Measurements from ENCODE around the gene LDHAL6A. TPM values are rescaled to one million over a fixed set of nuclear protein-coding genes. Genes with fewer than 3 reads are reported as not detected.

Gene LDHAL6A
- polyA plus RNA-seq, 2 of the 4 experiments (the other 2 are of a cell fraction) = not detected

DNA sequence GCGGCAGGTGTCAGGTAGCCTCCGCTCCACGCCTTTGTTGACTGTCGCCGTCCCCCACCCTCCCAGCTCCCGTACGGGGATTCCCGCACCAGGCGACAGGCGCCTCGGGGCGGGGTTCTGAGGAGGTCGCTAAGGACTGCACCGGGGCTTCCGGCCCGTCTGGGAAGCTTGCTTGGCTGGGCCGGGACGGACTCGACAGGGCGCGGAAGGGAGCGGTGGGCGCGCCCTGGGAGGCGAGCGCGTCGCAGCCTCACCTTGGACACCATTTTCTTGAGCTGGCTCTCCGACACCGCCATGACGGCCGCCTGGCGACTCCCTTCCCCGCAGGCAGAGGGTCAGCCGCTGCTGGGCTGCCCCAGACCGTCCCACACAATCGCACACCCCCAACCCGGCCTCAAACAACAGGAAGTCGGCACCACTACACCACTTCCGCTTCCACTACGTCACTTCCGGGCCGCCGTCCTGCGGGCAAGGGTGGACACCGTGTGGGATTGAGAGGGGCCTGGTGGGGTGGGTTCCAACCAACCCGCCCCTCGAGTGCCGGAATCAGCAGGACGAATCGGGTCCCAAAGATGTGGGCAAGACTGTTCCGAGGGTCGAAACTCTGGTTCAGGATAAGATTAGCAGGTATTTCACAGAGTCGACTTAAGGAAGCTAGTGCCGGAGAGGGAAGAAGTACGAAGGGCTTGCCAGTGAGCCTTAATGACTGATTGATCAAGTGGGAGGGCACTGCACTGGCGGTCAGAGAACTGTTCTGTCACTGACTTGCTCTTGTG lies 71.1 kb downstream of the LDHAL6A start, which contains the start of gene TSG101:
TSS of gene TSG101 (minus strand) at position 422 of the 776 bp plus-strand sequence. CDS start at position 296, 126 bp downstream.
- H3K4me1 ChIP-seq = peaks cover 46% of the 10 kb centered on the region
- 2% methylated on average over 34 of the region's 57 CpGs for WGBS (ENCODE audit: missing lambda C conversion rate)
- ChIA-PET POLR2A (interaction anchor here (0.5 to 1.9 kb wide), 24 partner anchors 9 to 422 kb away, joined by 3 to 14 read pairs (median 4); partner anchors contain the start of genes GTF2H1, LDHA, SPTY2D1 and UEVLD), CTCF (interaction anchor here (1.0 to 2.1 kb wide), 8 partner anchors 8 to 411 kb away, joined by 3 to 7 read pairs (median 4); no protein-coding TSS in a partner anchor)
- DNase-seq (ENCODE audit: low read depth in 1 of 2, low spot score in 1 of 2) (peak; percentile 93 to 97), ATAC-seq (peak; percentile 97 to 98), FAIRE-seq (no peak)
- H3K27ac ChIP-seq = peak within 1 kb of the TSS; percentile 92 to 96
- H3K4me3 ChIP-seq = peak within 1 kb of the TSS; percentile 81
- peak within 1 kb of the TSS; percentile 88 for H3K4me2 ChIP-seq
- no peaks in the 10 kb centered on the region for H3K9me3 ChIP-seq
- TF ChIP-seq TFCP2L1 (CRISPR knock-in tag; IDR thresholded peaks at IDR 0.05) (peak; percentile 75; the same call in 1 of the 2 replicates), KDM5A (IDR thresholded peaks at IDR 0.05) (0 out of 2 replicates have a peak, but pooled peaks have one; percentile 37), JUN (IDR thresholded peaks at IDR 0.05) (peak; percentile 76 to 97; a peak in 4 of 5 replicates), EHF (CRISPR knock-in tag; IDR thresholded peaks at IDR 0.05) (no peak), EP300 (IDR thresholded peaks at IDR 0.05) (0 out of 5 replicates have a peak, but pooled peaks of 1 of the 2 experiments have one; percentile 9), POLR2A (IDR thresholded peaks at IDR 0.05; ENCODE audit: low read length) (peak; percentile 91), PHF8 (IDR thresholded peaks at IDR 0.05; ENCODE audit: borderline replicate concordance, low read depth) (peak; percentile 97), MYC (IDR thresholded peaks at IDR 0.05; ENCODE audit: borderline replicate concordance, low read length) (peak; percentile 35; the same call in 1 of the 2 replicates), SMC3 (IDR thresholded peaks at IDR 0.05) (peak; percentile 23; the same call in 1 of the 3 replicates), KDM1A (IDR thresholded peaks at IDR 0.05; ENCODE audit: low read depth) (no peak), ZFP36 (IDR thresholded peaks at IDR 0.05; ENCODE audit: borderline replicate concordance, partially characterized antibody) (no peak), GATA3 (IDR thresholded peaks at IDR 0.05; ENCODE audit: borderline replicate concordance) (peak; percentile 44; the same call in 1 of the 2 replicates)
- TF ChIP-seq, protein P1, sequence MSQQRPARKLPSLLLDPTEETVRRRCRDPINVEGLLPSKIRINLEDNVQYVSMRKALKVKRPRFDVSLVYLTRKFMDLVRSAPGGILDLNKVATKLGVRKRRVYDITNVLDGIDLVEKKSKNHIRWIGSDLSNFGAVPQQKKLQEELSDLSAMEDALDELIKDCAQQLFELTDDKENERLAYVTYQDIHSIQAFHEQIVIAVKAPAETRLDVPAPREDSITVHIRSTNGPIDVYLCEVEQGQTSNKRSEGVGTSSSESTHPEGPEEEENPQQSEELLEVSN (IDR thresholded peaks at IDR 0.05; ENCODE audit: borderline replicate concordance, low read depth) = no peak
- TF ChIP-seq, protein P2, sequence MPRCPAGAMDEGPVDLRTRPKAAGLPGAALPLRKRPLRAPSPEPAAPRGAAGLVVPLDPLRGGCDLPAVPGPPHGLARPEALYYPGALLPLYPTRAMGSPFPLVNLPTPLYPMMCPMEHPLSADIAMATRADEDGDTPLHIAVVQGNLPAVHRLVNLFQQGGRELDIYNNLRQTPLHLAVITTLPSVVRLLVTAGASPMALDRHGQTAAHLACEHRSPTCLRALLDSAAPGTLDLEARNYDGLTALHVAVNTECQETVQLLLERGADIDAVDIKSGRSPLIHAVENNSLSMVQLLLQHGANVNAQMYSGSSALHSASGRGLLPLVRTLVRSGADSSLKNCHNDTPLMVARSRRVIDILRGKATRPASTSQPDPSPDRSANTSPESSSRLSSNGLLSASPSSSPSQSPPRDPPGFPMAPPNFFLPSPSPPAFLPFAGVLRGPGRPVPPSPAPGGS (IDR thresholded peaks at IDR 0.05) = peak; percentile 95
- TF ChIP-seq, protein P3, sequence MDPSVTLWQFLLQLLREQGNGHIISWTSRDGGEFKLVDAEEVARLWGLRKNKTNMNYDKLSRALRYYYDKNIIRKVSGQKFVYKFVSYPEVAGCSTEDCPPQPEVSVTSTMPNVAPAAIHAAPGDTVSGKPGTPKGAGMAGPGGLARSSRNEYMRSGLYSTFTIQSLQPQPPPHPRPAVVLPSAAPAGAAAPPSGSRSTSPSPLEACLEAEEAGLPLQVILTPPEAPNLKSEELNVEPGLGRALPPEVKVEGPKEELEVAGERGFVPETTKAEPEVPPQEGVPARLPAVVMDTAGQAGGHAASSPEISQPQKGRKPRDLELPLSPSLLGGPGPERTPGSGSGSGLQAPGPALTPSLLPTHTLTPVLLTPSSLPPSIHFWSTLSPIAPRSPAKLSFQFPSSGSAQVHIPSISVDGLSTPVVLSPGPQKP (IDR thresholded peaks at IDR 0.05; ENCODE audit: low read depth, low read length) = peak; percentile 66; the same call in 1 of the 2 replicates
- TF ChIP-seq, protein P4, sequence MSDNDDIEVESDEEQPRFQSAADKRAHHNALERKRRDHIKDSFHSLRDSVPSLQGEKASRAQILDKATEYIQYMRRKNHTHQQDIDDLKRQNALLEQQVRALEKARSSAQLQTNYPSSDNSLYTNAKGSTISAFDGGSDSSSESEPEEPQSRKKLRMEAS (IDR thresholded peaks at IDR 0.05) = peak; percentile 89
- TF ChIP-seq, protein P5, sequence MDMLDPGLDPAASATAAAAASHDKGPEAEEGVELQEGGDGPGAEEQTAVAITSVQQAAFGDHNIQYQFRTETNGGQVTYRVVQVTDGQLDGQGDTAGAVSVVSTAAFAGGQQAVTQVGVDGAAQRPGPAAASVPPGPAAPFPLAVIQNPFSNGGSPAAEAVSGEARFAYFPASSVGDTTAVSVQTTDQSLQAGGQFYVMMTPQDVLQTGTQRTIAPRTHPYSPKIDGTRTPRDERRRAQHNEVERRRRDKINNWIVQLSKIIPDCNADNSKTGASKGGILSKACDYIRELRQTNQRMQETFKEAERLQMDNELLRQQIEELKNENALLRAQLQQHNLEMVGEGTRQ (IDR thresholded peaks at IDR 0.05) = 0 out of 2 replicates have a peak, but pooled peaks have one; percentile 1

DNA sequence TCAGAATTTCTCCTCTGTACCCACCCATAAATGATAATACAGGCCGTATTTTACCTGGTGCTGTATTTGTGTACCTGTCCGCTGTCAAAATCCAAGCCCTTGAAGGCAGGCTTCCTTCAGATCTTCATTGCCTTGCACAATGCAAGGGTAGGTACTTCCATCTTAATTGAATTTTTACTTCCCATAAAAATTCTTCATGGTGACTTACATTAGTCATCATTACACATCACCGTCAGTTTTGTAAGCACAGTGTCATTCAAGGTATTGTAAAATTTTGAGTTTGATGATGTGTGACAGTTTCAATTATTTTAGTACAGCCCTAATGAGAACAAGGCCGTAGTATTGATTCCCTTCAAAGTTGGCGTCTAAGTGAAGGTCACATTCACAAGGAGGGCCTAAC lies 71.9 kb downstream of the LDHAL6A start:
- H3K4me3 ChIP-seq = peak overlapping the region; percentile 81
- ChIA-PET POLR2A (interaction anchor here (0.7 to 1.9 kb wide), 10 partner anchors 8 to 194 kb away, joined by 3 to 14 read pairs (median 4); partner anchors contain the start of genes LDHA and SPTY2D1), CTCF (interaction anchor here (1.0 to 2.1 kb wide), 5 partner anchors 8 to 272 kb away, joined by 3 to 7 read pairs (median 3); no protein-coding TSS in a partner anchor)
- no peak for TF ChIP-seq POLR2A (IDR thresholded peaks at IDR 0.05; ENCODE audit: low read length)
- no peak for TF ChIP-seq ZSCAN20 (CRISPR knock-in tag; IDR thresholded peaks at IDR 0.05)
- no peak for TF ChIP-seq BHLHE40 (IDR thresholded peaks at IDR 0.05; ENCODE audit: low read depth, low read length)
- no peak for TF ChIP-seq HOXB13 (CRISPR knock-in tag; IDR thresholded peaks at IDR 0.05; ENCODE audit: low read depth)
- TF ChIP-seq CEBPB (IDR thresholded peaks at IDR 0.05) = peak in 1 of 2 experiments; percentile 18; a peak in 1 of 4 replicates
- TF ChIP-seq FOSL2 (IDR thresholded peaks at IDR 0.05) = no peak
- peak; percentile 70 for TF ChIP-seq FOSL2 (CRISPR knock-in tag; IDR thresholded peaks at IDR 0.05)
- TF ChIP-seq, protein P6, sequence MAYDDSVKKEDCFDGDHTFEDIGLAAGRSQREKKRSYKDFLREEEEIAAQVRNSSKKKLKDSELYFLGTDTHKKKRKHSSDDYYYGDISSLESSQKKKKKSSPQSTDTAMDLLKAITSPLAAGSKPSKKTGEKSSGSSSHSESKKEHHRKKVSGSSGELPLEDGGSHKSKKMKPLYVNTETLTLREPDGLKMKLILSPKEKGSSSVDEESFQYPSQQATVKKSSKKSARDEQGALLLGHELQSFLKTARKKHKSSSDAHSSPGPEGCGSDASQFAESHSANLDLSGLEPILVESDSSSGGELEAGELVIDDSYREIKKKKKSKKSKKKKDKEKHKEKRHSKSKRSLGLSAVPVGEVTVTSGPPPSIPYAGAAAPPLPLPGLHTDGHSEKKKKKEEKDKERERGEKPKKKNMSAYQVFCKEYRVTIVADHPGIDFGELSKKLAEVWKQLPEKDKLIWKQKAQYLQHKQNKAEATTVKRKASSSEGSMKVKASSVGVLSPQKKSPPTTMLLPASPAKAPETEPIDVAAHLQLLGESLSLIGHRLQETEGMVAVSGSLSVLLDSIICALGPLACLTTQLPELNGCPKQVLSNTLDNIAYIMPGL (CRISPR knock-in tag; IDR thresholded peaks at IDR 0.05; ENCODE audit: borderline replicate concordance) = no peak
- TF ChIP-seq MAZ (IDR thresholded peaks at IDR 0.05; ENCODE audit: borderline replicate concordance, low read depth, low read length) = no peak
- no peak for TF ChIP-seq MAFK (IDR thresholded peaks at IDR 0.05; ENCODE audit: partially characterized antibody)
- H3K27ac ChIP-seq = peak overlapping the region; percentile 92 to 96
- FAIRE-seq = no peak
- H3K9me3 ChIP-seq = no peaks in the 10 kb centered on the region
- peak overlapping the region; percentile 88 for H3K4me2 ChIP-seq
- peaks cover 49% of the 10 kb centered on the region for H3K4me1 ChIP-seq
- ATAC-seq = peak in 1 of 2 experiments; percentile 3; a peak in 3 of 6 replicates
- WGBS (ENCODE audit: missing lambda C conversion rate) = 10% methylated on average over 5 of the region's 5 CpGs
- peak; percentile 36 to 44 for DNase-seq (ENCODE audit: low read depth in 1 of 2, low spot score in 1 of 2)

All from A549 (cell line).